GM21360 (cell line): Measurements from ENCODE around the gene DLG5.

ENCODE experiments used
- ATAC-seq: cut with Tn5 transposase; IDR thresholded peaks from one replicate; pipeline ENCODE4 v1.9.1; 2021; ENCODE audit warnings: mild to moderate bottlenecking, moderate library complexity; ENCODE audit not compliant: unreplicated experiment

Gene DLG5

DNA sequence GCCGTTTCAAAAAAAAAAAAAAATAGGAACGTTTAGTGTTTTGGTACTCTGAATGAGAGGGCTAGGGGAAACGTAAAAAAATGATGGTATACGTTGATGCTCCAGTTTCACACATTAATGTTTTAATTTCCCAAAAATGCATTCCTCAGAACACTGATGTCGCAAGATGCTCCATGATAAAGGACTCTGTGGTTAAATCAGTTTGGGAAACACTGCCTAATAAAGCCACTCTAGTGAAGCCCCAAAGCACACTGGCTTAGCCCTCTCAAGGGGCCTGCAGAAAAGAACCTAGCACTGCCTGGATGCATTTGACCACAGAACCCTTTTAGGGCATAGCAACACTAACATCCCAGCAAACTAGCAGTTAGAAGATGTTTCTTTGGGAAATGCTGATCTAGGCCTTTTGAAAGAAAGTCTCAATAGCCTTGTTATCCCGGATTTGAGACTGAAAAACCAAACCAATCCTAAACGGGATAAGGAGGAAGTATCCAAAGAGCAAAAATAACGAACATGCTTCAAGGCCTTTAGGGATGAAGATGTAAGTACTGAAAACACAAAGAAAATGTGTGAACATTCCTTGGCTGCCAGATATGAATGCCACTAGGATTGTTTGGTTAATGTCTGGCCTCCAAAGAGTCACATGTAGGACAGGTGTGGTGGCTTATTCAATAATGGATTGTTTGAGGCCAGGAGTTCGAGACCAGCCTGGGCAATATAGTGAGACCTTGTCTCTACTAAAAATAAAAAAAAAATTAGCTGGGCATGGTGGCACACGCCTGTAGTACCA lies 11.0 kb downstream of the DLG5 start:
- ATAC-seq: no peak

DNA sequence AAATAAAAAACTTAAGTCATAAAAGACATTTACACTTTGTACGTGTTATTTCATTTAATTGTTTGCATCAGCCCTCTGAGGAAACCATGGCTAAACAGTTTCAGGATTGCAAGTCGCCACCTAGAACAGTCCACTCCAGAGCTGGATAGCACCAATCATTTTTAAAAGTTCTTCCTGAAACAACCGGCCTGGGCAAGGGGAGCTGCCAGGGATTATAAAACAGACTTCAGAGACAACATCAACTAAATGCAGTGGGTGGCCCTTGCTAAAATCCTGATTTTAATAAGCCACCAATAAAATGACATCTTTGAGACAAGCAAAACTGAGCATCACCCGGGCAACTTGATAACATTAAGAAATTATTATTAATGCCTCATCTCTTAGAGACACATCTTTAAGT lies 13.5 kb downstream of the DLG5 start:
- no peak for ATAC-seq

DNA sequence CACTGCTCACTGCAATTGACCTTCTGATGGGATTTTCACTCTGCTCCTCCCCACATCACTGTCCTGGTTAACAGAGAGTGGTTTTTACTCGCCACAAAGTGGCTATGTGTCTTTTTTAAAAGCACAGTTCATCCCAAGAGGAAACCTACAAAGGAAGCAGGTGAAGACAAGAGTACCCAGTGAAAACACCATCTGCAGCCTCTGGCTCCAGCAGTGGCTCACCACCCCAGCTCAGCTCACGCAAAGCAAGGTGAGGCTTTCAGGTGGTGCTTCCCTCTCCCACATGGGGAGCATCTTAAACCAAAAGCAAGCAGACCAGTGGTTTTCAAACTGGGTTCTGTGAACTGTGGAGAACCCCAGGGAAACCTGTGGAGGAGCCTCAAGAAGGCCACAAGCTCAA lies 14.0 kb downstream of the DLG5 start:
- no peak for ATAC-seq

DNA sequence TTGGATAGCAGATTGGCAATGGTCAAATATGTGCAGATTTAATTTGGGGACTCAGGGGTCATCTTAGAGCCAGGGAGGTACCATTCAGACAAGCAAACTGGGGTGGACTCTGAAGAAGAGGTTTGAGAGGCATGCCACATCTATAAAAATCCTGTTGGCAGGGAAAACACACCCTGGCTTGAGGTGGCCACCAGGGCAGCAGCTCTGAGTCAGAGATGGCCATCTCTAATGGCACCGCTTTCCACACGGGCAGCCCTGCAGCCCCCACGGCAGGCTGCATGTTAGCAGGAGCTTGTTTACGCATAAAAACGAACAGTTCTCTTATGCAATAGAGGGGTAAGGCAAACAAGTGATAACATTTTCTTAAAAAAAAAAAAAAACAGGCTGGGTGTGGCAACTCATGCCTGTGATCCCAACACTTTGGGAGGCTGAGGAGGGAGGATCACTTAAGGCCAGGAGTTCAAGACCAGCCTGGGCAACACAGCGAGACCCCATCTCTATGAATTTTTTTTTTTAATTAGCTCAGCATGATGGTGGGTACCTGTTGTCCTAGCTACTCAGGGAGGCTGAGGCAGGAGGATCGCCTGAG lies 14.9 kb downstream of the DLG5 start:
- no peak for ATAC-seq

DNA sequence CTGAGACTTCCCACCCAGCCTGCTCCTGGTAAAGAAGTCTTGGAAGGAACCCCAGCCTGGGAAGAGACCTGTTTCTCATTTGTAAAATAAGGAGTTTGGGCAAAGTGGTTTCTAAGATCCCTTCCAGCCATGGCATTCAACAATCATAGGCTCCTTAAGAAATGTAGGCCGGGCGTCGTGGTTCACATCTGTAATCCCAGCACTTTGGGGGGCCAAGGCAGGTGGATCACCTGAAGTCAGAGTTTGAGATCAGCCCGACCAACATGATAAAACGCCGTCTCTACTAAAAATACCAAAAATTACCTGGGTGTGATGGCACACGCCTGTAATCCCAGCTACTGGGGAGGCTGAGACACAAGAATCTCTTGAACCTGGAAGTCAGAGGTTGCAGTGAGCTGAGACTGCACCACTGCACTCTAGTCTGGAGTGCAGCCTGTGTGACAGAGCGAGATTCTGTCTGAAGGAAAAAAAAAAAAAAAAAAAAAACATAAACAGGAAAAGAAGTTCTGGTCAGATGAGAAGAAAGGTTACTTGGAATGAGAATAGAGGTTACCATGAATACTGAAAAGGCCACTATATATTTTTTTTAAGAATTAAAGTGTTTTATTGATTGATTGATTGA lies 15.9 kb downstream of the DLG5 start:
- ATAC-seq: no peak

DNA sequence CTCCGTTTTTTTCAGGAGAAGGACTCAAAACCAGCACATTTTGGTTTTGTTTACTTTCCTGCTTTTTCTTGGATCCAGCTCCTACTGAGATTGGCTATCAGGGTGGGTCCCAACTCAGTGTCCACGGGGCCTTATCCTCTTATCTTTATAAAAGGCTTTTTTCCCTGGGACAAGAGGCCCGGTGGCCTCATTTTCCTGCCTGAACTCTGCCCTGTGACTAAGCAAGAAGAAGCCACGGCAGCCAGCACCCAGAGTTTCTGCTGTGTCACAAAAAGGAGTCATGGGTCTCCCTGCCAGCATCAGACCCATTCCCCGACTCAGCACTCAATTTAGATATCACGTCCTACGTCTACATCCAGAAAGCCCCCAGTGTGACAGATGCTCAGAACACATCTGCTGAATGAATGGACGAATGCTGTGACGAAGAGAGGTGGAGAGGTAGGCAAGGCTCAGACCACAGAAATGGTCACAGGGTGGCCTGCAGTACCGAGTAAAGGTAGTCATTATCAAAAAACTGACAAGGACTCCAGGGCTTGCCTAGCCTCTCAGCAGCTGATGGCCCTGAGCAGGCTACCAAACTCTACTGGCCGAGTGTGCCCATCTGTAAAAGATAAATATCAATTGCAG lies 16.7 kb downstream of the DLG5 start:
- ATAC-seq: no peak

DNA sequence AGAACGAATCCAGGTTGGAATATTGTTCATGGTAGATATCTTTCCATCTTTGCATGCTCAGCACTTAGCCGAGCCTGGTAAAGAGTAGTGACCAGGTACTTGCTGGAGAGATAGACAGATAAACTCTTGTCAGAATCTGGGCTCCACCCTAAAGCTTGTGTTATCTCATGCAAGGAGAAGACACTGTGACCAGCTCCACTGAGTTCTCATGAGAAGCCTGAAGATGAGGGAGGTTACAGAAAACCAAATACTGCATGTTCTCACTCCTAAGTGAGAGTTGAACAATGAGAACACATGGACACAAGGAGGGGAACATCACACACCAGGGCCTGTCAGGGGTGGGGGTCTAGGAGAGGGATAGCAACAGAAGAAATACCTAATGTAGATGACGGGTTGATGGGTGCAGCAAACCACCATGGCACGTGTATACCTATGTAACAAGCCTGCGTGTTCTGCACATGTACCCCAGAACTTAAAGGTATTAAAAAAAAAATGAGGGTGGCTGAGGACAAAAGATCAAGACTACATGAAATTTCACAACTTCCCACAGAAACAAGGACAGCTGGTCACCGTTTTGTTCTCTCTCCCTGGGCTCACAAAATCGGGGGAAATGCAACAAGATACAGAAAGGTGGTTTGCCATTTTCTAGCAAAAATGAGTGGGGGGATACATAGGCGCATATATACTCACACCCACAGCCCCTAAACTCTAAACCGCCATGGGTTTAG lies 17.4 kb downstream of the DLG5 start:
- no peak for ATAC-seq

DNA sequence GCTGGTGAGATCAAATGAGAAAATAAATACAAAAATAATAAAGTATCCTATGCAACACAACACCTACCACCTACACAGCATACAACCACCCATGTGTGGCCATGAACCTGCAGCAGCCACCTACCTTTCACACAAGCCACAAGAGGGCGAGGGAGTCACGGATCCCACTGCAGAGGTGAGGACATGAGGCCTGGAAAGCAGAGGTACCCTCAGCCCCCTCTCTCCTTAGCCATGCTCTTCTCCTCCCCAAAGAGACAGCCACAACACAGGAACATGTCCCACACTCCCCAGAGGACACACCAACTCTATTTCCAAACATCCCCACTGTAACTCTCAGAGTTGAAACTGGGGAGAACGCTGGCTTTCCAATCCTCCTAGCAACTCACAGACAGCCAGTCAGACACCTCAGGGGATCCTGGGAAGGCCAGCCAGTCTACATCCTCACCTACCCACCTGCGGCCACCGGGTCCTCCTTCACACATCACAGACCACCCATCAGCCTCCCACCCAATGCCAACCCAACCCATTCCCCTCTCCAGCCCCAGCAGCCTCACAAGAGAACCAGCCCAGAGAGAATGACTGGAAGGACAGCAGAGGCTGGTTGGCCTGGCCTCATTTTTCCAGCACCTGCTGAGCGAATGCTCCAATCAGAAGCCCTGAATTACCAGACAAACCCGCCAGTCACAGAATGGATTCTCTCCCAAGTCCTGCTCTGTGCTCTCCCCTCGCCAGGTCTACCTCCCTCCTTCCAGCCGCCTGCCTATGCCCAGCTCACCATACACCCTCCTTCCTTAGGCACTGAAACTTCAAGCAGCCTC lies 18.4 kb downstream of the DLG5 start:
- ATAC-seq: no peak

DNA sequence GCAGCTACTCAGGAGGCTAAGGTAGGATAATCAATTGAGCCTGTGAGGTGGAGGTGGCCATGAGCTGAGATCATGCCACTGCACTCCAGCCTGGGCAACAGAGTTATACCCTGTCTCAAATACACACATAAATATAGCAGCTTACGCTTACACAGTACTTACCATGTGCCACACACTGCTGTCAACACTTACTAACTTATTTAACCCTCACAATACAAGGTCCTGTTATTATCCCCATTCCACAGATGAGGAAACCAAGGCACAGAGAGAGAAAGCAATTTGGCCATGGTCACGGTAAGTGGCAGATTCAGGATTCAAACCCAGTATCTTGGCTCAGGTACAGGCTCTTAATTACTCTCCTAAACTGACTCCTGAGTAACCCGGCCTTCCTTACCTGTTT lies 19.1 kb downstream of the DLG5 start:
- ATAC-seq: no peak

DNA sequence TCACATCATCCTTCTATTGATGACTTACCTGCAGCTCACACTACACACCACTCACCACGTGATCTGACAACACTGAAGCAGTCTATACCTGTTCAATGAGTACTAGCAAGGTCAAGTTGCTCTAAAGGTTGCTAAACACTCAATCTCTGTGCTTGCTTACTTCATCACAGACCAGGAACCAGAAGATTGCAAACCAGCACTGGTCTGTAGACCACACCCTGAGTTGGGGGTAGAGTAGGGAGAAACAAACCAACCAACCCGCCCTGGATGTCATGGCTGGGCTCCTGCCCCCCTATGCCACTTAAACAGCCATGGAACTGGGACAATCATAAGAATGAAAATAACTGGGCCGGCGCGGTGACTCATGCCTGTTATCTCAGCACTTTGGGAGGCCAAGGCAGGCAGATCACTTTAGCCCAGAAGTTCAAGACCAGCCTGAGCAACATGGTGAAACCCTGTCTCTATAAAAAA lies 19.6 kb downstream of the DLG5 start:
- no peak for ATAC-seq

DNA sequence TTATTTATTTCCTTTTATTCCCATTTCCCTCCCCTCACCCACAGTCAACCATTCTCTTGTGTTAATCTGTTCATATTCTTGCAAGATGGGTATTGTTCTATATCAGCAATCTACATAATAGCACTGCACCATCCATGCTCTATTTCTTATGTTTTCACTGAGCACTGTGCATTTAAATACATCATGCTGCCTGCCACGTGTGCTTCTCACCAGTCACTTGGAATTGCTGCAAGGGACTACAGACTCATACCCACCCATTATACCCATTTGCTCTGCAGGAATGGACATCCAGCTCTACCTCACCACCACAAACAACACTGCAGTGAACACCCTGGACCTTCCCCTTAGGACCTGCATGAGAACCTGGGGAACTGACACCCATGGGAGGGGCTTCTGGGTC lies 20.8 kb downstream of the DLG5 start:
- ATAC-seq: no peak

DNA sequence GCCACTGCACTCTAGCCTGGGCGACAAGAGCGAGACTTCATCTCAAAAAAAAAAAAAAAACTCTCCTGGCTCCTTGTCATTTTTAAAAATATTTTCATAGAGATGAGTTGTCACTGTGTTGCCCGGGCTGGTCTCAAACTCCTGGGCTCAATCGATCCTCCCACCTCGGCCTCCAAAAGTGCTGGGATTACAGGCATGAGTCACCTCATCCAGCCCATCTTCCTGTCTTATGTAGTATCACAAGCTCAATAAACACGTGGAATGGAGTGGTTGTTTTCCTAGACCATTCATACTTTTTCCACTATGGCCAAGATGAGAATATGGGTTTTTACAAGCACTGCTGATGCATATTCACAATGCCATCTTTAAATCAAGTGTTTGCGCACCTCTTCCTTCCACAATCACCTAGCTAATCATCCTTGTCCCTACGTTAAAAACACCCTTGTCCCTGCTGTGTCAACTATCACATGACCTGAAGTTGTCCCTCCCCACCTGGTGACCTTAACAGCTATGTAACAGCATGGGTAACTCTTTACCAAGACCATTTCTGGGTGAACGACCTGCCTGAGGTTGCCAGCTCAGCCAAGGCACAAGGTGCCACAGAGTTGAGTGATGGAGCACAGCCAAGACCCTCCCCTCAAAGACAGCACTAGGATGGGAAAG lies 21.3 kb downstream of the DLG5 start:
- no peak for ATAC-seq

DNA sequence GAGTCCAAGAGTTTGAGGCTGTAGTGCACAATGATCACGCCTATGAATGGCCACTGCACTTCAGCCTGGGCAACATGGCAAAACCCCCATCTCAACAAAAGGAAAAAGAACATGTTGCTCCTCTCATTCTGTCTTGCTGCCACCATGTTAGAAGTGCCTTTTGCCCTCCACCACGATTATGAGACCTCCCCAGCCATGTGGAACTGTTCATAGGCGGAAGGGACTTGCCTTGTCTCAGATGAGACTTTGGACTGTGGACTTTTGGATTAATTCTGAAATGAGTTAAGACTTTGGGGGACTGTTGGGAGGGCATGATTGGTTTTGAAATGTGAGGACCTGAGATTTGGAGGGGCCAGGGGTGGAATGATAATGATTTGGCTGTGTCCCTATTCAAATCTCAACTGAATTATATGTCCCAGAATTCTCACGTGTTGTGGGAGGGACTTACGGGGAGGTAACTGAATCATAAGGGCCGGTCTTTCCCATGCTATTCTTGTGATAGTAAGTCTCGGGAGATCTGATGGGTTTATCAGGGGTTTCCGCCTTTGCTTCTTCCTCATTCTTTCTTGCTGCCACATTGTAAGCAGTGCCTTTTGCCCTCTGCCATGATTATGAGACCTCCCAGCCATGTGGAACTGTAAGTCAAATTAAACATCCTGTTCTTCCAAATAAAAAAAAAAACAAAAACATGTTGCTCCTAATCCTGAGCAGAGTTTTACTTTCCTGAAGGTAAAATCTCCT lies 22.3 kb downstream of the DLG5 start:
- no peak for ATAC-seq

DNA sequence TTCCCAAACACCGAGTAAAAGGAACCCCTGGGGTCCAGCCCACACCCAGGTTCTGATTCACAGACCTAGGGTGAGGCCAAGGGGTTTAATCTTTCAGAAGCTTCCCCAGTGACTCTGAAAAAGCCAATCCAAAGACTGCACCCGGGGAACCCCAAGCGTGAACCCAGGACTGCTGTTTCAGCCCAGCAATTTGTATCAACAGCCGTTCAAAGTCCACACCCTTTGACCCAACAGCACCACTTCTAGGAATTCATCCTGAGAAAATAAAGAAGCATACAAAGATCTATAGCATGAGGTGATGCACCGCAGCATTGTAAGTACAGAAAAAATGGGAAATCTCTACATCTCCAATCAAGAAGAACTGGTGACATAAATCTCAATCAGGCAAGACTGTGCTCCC lies 24.4 kb downstream of the DLG5 start:
- ATAC-seq: no peak

DNA sequence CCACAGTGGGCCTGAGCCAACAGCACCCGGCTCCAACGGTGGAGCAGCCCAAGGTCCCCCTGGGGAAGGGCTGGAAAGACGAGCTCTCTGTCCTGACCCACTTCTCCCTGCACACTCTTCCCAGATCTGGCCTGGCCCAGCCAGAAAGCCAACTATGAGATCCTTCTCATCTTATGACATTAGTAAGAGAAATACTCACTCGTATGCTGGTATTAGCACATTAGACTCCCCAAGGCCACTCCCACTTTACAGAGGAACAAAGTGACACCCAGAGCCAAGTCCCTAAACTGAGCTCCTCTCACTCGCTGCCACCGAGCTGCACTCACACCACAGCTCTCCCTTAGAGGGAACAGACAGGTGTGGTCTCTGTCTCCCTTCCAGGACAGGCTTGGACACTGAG lies 24.8 kb downstream of the DLG5 start:
- ATAC-seq: no peak

DNA sequence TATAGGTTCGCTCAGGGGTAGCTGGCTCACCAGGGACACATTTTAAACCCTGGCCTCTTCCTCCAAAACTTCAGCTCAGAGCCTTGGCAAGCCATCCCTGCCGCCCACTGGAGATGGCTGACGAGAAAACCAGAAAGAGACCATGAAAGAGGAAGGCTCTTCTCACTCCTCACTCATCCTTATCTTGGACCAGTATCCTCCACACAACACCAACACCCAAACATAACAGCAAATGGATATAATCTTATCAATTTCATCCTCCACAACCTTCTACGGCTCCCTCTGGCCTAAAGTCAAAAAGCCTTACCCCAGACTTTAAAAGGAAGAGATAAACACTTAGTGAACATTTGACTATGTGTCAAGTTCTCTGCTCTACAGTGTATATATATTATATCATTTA lies 26.9 kb downstream of the DLG5 start:
- no peak for ATAC-seq

DNA sequence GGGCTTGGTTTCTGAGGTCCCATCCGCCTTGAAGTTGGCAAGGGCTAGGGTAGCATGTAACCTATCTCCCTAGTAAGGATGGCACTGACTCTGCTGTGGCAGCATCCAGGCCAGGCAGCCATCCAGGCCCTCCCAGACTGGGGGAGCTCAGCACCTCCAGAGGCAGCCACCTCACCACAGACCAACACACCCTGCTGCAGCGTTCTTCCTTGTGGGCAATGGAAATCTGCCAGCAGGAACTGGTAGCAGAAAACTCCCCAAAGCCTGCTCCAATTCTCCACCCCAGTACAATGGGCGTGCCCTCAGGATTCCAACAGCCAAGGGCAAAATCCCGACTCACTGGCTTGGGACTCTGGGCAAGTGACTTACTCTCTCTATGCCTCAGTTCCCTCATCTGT lies 27.5 kb downstream of the DLG5 start:
- ATAC-seq: no peak

DNA sequence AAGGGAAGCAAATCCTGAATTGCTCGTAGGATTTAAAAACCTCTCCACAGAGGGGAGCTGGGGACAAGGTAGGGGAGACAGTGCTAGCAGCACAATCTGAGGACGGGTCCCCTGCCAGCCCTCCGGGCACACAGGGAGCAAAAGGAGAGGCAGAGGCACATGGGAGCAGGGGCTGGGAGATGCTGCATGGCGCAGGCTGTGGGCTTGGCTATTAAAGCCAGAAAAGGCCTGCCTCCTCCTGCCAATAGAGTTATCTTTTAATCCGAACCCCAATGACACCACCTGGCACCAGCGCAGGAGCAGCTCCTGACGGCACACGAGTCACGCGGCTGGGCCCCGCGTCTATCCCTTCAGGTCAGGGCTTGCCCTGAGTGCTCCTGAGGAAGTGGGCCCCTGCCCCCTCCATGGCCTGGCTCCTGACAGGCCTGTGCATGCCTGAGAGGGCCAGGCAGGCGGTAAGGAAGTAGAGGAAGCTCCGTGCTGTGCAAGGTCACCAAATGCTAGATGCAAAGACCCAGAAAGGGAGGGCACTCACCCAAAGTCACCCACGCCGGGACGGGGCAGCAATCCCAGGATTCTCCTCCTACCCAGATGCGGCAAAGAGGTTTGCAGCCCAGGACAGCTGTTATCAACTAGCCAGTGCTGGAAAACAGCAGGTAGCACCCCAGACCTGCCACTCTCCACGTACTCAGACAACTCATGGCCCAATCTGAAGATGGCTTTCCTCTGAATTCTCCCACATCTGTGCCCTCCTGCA lies 28.1 kb downstream of the DLG5 start:
- ATAC-seq: no peak
